IPS-NIHi11 (cell line): ENCODE results near the gene AGBL3.

Experiments used
- DNase-seq: peaks from one replicate; pipeline ENCODE4 v3.0.0; 2012; ENCODE audit warnings: mixed read lengths, low spot score

Gene AGBL3

GRCh38 chr7:135147899-135148721 lies 161.8 kb downstream of the AGBL3 start, which contains the start of gene TMEM140:
Gene TMEM140, plus strand, starts transcription at chr7:135148072. Its CDS starts 16,370 bp downstream, at chr7:135164442.
- DNase-seq: no peak

DNA sequence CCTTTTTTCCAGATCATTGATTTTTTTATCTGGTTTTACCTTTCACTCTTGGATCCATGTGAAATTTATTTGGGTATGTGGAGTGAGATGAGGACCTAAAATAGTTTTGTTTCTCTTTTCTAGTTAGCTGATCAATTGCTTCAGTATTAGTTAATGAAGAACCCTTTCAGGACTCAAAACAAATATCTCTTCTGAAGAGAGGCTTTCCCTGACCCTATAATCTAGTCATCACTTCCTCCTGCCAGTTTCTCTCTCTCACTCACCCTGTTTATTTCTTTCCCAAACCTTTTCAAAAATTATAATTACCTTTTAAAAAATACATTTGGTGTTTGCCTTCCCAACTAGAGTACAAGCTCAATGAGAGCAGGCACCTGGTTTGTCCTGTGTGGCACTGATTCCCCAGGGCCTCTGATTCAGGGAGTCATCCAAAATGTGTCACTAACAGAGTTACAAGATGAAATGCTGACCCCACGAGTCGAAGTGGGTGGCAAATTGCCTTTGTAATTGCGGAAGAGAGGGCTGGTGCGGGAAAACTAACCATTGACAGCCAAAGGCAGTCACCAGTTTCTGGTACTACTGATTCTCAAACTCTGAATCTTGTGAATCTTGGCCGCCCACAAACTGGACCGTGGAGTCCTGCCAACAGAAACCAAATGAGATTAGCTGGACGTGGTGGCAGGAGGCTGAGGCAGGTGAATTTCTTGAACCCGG lies 163.9 kb downstream of the AGBL3 start:
- DNase-seq: no peak

DNA sequence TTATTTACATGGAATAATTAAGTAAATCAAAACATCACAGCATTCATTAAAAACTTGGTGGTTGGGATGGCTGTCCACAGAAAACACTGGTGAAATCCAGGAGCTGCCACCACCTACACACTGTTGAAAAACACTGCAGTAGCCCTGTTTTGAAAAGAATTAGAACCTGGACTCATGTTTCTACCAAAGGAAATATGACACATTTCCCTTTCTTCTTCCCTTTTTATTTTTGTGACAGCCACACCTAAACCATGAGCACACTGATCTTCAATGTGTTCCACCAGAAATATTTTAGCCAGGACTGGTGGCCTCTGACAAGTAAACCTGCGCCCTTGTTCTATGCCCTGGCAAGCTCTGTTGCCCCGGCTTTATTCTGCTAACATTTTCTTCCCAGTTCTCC lies 164.8 kb downstream of the AGBL3 start:
- no peak for DNase-seq

GRCh38 chr7:135151533-135151932 lies 165.2 kb downstream of the AGBL3 start:
- no peak for DNase-seq

GRCh38 chr7:135152442-135152841 lies 166.1 kb downstream of the AGBL3 start:
- DNase-seq: no peak

DNA sequence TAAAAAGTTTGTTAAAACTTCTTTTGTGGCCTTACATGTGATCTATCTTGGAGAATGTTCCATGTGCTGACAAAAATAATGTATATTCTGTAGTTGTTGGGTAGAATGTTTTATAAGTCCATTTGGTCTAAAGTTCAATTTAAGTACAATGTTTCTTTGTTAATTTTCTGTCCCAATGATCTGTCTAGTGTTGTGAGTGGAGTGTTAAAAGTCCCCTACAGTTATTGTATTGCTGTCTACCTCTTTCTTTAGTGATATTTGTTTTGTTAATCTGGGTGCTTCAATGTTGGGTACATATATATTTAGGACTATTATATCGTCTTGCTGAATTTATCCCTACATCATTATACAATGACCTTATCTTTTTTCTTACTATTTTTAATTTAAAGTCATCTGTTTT lies 168.4 kb downstream of the AGBL3 start:
- DNase-seq: no peak

DNA sequence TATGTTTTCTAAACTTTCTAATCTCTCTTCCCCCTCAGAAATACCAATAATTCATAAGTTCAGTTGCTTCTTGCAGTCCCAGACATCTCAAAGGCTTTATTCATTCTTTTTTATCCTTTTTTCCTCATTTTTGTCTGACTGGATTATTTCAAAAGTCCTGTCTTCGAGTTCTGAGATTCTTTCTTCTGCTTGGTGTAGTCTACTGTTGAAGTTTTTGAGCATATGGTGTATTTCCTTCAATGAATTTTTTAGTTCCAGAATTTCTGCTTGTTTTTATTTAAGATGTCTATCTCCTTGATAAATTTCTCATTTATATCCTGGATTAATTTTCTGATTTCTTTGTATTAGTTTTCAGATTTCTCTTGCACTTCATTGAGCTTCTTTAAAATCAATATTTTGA lies 170.0 kb downstream of the AGBL3 start:
- no peak for DNase-seq

- no peak for DNase-seq
Measured at GRCh38 chr7:135158141-135158655, 171.9 kb downstream of the AGBL3 start.

DNA sequence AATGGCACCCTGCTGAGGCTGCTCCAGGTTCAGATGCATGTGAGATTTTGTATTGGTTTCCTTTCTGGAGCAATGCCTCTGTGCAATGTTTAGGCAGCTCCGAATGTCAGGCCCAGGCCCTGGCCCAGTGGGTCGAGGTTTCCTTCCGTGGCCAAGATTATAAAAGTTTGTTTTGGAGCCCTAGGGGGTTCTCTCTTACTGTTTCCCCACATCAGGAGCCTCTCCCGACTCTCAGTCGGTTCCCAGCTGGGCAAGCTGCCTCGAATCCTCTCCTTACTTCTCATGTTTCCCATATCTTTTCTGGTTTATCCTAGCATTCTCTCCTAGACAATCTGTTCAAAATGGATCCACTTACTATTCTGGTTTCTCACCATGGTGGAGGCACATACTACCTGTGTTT lies 172.6 kb downstream of the AGBL3 start:
- no peak for DNase-seq

DNA sequence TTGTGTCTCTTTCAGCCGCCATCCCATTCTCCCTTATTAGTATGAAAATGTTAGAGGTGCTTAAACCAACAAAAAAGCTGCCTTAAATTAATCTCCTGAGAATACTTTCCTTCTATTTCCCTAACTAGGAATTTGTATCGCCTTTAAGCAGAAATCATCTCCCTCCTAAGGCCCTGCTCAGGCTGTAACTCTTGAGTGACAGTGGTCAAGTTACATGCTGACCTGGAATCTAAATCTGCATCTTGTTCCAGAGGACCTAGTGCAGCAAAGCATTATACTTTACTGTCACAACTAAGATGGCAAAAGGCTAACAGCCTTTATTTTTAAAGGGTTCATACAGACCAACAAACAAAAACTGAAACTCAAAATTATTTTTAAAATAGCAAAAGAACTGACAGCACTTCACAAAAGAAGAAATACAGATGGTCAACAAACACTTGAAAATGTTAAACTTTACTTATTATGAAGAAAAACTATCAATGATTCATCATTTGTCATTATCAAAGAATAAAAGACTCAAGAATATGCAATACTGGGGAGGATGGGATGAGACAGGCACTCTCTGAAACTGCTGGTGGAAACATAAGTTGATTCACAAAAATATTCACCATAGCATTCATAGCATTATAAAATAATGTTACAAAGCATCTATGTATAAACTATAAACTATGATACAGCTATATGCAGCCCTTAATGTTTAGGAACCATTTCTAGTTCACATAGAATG lies 173.2 kb downstream of the AGBL3 start:
- no peak for DNase-seq

- DNase-seq: no peak
Measured at GRCh38 chr7:135160098-135160857, 174.0 kb downstream of the AGBL3 start.

DNA sequence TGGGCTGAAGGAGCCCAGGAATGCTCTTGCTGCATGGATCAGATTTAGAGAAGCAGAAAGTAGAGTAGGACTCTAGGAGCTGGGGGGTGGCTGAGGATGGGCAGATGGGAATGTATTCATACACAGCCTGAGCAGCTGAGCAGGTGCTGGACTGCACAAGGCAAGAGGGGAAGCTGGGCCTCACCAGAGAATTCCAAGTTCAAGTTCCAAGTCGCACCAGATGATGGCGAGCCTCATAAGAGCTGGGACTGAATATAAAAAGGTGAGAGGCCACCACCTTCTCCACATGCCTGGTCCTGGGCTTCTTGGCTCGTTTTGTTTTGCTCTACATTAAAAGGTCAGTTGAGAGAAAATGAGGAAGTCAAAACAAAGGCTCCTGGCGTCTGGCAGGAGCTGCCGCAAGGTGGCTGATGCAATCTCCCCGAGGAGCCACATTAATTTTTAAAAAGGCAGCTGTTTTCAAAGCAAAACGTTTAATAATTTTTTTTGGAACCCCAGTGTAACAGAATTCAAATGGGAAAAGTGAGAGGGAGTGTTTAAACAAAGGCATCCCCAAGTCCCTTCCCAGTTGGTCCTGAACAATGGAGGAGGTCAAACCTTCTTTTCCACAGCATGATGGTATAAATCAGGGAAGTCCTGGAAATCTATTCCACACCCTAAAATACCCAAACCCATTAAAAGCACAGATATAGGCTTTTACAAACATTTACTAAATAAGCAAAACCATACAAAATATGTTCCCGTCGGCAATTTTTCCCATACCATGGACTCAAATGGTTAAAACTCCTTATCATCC lies 174.7 kb downstream of the AGBL3 start:
- no peak for DNase-seq

DNA sequence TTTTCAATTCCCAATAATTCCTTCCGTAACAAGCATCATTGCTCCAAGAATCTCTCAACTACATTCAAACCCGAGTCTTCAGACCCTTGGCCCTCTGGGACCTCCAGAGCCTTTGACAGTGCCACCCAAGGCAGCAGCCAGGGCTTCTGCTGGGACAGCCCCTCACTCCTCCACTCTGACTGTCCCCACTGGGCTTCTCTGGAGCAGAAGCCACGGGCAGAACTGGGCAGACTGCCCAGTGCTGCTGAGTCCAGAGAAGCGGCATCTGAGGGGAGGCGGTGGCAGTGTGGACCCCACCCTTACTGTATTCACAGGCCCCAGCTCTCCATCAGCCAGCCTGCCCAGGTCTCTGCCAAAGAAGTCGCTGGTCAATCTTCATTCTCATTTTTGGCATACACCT lies 175.4 kb downstream of the AGBL3 start:
- DNase-seq: no peak

DNA sequence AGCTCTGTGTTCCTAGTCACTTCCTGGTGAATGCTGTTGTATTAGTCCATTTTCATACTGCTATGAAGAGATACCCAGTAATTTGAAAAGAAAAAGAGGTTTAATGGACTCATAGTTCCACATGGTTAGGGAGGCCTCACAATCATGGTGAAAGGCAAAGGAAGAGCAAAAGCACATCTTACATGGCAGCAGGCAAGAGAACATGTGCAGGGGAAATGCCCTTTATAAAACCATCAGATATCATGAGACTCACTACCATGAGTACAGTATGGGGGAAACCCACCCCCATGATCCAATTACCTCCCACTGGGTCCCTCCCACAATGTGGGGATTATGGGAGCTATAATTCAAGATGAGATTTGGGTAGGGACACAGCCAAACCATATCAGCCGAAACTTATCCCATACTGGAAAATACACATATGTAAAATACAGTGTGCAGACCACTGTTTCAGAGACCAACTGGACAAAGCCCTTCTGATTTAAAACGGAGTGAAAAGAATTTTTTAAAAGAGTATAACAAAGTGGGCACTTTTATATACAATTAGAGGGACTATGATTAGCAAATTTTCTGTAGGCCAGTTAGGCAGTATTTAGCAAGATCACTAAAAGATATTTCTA lies 176.2 kb downstream of the AGBL3 start:
- DNase-seq: no peak

- no peak for DNase-seq
Measured at GRCh38 chr7:135164357-135165061, 178.2 kb downstream of the AGBL3 start.

- DNase-seq: no peak
Measured at GRCh38 chr7:135165862-135166261, 179.6 kb downstream of the AGBL3 start.

DNA sequence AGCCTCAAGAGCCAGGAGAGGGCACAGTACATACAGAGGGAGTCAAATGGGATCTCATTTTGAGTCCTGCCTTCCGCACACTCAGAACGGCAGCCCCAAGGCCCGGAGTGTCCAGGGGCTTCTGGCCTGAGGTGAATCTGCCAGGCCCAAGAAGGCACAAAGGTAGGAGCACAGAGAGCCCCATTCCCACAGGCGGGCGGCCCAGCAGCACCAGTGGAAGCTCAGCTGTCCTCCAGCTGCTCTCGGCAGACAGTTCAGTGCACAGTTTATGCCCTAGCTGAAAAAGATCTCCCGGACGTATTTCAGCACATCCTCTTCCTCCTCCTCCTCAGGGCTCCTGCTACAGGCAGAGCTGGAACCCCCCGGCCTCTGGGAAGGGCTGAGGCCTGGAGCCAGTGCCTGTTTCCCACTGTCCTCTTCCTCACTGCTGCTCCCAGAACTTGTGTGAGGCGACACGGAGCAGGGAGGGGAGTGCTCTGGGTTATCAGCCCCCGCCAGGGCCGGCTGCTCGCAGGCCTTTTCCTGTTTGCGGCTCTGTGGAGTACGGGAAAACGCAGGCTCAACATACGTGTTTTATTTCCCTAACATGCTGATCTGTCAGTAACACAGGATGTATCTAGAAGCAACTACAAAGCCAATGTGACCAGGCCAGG lies 180.2 kb downstream of the AGBL3 start:
- no peak for DNase-seq

GRCh38 chr7:135167365-135167917 lies 181.1 kb downstream of the AGBL3 start:
- no peak for DNase-seq

DNA sequence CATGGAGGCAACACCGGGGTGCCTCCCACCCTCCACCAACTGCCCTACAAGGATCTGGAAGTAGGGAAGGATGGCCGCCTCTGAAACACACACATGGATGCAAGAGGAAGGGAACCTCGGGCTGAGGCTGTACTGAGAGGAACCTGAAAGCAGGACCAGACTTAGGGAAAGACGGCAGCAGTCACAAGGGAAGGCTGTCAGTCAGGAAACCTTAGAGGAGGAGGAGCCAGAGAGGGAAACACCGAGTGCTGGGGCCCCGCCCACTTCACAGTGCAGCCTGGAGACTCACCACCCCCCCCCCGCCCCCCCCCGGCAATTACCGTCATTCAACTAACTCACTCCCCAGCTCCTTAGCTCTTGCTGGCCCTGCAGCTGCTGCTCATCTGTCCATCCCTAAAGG lies 181.7 kb downstream of the AGBL3 start:
- DNase-seq: no peak
